Testis (tissue), 2 donors: ENCODE results near the gene PSMD9.

Experiments
- POLR2A ChIP-seq: fragments of 450-650 bp; IDR thresholded peaks from one replicate; pipeline ENCODE4 v1.6.1; 2017; ENCODE audit warnings: antibody characterized with exemption, mild to moderate bottlenecking, moderate library complexity
- TF ChIP-seq, protein P1 (sequence below), 3 experiments: fragments of 450-650 bp in 2 of 3; fragments of 200-600 bp in 1 of 3; sonication (generic) in 1 of 3; IDR thresholded peaks; one replicate each; pipeline ENCODE4 v1.5.1; 2016 to 2019; ENCODE audit warnings: antibody characterized with exemption in 3 of 3, mild to moderate bottlenecking in 2 of 3, moderate library complexity in 1 of 3

DNA sequence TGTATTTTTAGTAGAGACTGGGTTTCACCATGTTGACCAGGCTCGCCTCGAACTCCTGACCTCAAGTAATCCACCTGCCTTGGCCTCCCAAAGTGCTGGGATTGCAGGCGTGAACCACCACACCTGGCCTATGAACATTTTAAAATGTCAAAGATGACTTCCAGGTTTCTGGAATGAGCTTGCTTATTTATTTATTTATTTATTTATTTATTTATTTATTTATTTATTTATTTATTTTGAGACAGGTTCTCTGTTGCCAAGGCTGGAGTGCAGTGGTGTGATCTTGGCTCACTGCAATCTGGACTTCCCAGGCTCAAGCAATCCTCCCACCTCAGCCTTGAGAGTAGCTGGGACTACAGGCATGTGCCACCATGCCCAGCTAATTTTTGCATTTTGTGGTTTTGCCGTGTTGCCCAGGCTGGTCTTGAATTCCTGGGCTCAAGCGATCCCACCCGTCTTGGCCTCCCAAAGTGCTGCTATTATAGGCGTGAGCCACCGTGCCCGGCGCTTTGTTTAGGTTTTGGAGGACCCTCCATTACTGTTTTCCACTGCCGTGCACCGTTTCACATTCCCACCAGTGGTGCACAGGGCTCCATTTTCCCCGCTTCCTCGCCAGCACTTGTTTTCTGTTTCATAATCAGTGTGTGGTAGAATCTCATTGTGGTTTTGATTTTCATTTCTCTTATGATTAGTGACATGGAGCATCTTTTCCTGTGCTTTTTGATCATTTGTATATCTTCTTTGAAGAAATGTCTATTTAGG, 23.4 kb downstream of the PSMD9 start:
- TF ChIP-seq, protein P1, sequence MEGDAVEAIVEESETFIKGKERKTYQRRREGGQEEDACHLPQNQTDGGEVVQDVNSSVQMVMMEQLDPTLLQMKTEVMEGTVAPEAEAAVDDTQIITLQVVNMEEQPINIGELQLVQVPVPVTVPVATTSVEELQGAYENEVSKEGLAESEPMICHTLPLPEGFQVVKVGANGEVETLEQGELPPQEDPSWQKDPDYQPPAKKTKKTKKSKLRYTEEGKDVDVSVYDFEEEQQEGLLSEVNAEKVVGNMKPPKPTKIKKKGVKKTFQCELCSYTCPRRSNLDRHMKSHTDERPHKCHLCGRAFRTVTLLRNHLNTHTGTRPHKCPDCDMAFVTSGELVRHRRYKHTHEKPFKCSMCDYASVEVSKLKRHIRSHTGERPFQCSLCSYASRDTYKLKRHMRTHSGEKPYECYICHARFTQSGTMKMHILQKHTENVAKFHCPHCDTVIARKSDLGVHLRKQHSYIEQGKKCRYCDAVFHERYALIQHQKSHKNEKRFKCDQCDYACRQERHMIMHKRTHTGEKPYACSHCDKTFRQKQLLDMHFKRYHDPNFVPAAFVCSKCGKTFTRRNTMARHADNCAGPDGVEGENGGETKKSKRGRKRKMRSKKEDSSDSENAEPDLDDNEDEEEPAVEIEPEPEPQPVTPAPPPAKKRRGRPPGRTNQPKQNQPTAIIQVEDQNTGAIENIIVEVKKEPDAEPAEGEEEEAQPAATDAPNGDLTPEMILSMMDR (IDR thresholded peaks at IDR 0.05), result no peak
- no peak for TF ChIP-seq POLR2A
